WI38 (cell line): ENCODE measurements around the gene DYRK1A.
"Not testable (repeated sequence)": the region's sequence is repeated elsewhere in the genome, so short reads cannot be mapped to it uniquely, and the experiment has no call there.

Experiments
- H3K4me3 ChIP-seq: 2 replicates; pipeline ENCODE4 v1.5.1; 2011; ENCODE audit warnings: low read depth, mild to moderate bottlenecking, control low read depth, low read length
- TF ChIP-seq, protein P1 (sequence below): IDR thresholded peaks from 2 replicates; pipeline ENCODE4 v1.5.1; 2012; ENCODE audit warnings: low read depth, mild to moderate bottlenecking, control low read depth, low read length

Gene DYRK1A

GRCh38 chr21:37366482-37367316 is at the start of gene DYRK1A:
TSS of gene DYRK1A (plus strand) at chr21:37366773. CDS start at chr21:37420375, 53,602 bp downstream.
- TF ChIP-seq, protein P1, sequence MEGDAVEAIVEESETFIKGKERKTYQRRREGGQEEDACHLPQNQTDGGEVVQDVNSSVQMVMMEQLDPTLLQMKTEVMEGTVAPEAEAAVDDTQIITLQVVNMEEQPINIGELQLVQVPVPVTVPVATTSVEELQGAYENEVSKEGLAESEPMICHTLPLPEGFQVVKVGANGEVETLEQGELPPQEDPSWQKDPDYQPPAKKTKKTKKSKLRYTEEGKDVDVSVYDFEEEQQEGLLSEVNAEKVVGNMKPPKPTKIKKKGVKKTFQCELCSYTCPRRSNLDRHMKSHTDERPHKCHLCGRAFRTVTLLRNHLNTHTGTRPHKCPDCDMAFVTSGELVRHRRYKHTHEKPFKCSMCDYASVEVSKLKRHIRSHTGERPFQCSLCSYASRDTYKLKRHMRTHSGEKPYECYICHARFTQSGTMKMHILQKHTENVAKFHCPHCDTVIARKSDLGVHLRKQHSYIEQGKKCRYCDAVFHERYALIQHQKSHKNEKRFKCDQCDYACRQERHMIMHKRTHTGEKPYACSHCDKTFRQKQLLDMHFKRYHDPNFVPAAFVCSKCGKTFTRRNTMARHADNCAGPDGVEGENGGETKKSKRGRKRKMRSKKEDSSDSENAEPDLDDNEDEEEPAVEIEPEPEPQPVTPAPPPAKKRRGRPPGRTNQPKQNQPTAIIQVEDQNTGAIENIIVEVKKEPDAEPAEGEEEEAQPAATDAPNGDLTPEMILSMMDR = no peak
- H3K4me3 ChIP-seq = peak within 1 kb of the TSS; percentile 70

DNA sequence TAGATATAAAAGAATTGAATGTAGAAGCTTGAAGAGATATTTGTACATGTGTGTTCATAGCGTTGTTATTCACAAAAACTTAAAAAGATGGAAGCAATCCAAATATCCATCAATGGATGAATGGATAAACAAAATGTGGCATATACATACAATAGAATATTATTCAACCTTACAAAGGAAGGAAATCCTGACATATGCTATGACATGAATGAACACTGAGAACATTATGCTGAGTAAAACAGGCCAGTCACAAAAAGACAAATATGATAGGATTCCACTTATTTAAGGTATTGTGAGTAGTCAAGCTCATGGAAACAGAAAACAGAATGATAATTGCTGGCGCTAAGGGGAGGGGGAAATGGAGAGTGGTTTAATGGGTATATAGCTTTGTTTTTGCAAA is 47.0 kb upstream of the DYRK1A start:
- no peak overlapping the region for H3K4me3 ChIP-seq
- TF ChIP-seq, protein P1 = no peak

- TF ChIP-seq, protein P1 = no peak
- no peak overlapping the region for H3K4me3 ChIP-seq
Observed at GRCh38 chr21:37322084-37322483, 44.5 kb upstream of the DYRK1A start.

DNA sequence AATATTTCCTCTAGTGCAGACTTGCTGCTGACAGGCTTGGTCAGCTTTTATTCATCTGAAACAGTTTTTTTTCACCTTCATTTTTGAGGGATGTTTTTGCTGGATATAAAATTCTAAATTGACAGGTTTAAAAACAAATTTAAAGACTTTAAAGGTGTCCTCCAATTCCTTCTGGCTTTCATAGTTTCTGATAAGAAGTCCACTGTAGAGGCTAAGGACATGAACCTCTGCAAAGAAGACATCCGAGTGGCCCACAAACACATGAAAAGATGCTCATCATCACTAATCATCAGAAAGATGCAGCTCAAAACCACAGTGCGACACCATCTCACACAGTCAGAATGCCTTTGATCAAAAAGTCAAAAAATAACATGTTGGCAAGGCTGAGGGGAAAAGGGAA is 42.0 kb upstream of the DYRK1A start:
- TF ChIP-seq, protein P1 = no peak
- H3K4me3 ChIP-seq = no peak overlapping the region

GRCh38 chr21:37328147-37328546 is 38.4 kb upstream of the DYRK1A start:
- H3K4me3 ChIP-seq = not testable (repeated sequence)

- TF ChIP-seq, protein P1 = no peak
- H3K4me3 ChIP-seq = no peak overlapping the region
Observed at GRCh38 chr21:37331411-37331810, 35.2 kb upstream of the DYRK1A start.

DNA sequence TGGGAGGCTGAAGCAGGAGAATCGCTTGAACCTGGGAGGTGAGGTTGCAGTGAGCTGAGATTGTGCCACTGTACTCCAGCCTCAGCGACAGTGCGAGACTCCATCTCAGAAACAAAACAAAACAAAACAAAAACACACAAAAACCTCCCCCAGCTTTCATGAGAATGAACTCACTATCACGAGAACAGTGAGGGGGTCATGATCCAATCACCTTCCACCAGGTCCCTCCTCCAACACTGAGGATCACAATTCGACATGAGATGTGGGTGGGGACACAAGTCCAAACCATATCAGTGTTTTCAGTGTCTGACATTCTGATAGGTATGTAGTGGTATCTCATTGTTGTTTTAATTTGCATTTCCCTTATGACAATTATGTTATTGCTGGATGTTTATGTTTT is 31.5 kb upstream of the DYRK1A start:
- no peak overlapping the region for H3K4me3 ChIP-seq
- TF ChIP-seq, protein P1 = no peak
